Stimulated activated memory B cell treated with anti-CD40 and anti-IgM and Interleukin-4, amounts not matched to agents 10 μg/mL and 1 μg/mL and 100 μg/mL, for 72 hours (primary cell): Measurements from ENCODE around the gene STX8.

Source experiments
- ATAC-seq: fragments of 150-1000 bp; cut with Tn5 transposase; 2 replicates; pipeline ENCODE4 v1.10.0; 2021
- H3K27ac Mint-ChIP-seq: one replicate; pipeline ENCODE4 v1.8.0; 2022; ENCODE audit warnings: mild to moderate bottlenecking, mixed read lengths
- H3K27me3 Mint-ChIP-seq: one replicate; pipeline ENCODE4 v1.8.0; 2022; ENCODE audit warnings: mixed read lengths
- H3K36me3 Mint-ChIP-seq: one replicate; pipeline ENCODE4 v1.8.0; 2022; ENCODE audit warnings: mixed read lengths
- H3K4me1 Mint-ChIP-seq: one replicate; pipeline ENCODE4 v1.8.0; 2022; ENCODE audit warnings: mixed read lengths
- H3K4me3 Mint-ChIP-seq: one replicate; pipeline ENCODE4 v1.8.0; 2022; ENCODE audit warnings: mild to moderate bottlenecking, moderate library complexity, mixed read lengths
- H3K9me3 Mint-ChIP-seq: one replicate; pipeline ENCODE4 v1.8.0; 2022; ENCODE audit warnings: mixed read lengths

The STX8 gene

GRCh38 chr17:9242983-9243382 is 332.6 kb downstream of the STX8 start:
- Mint-ChIP-seq H3K36me3 (peaks cover 3% of the 10 kb centered on the region), H3K9me3 (no peaks in the 10 kb centered on the region)

GRCh38 chr17:9242497-9242881 is 333.1 kb downstream of the STX8 start:
- H3K27me3 Mint-ChIP-seq, result no peaks in the 10 kb centered on the region
- no peak overlapping the region for H3K4me3 Mint-ChIP-seq
- H3K27ac Mint-ChIP-seq, result no peak overlapping the region
- H3K36me3 Mint-ChIP-seq, result no peaks in the 10 kb centered on the region
- peaks cover 26% of the 10 kb centered on the region for H3K4me1 Mint-ChIP-seq
- H3K9me3 Mint-ChIP-seq, result no peaks in the 10 kb centered on the region
- ATAC-seq, result no peak

More at GRCh38 chr17:9242983-9243382, 332.6 kb downstream of the STX8 start:
- H3K4me3 Mint-ChIP-seq, result no peak overlapping the region
- peaks cover 23% of the 10 kb centered on the region for H3K4me1 Mint-ChIP-seq
- no peak for ATAC-seq
- no peaks in the 10 kb centered on the region for H3K27me3 Mint-ChIP-seq
- H3K27ac Mint-ChIP-seq, result no peak overlapping the region

DNA sequence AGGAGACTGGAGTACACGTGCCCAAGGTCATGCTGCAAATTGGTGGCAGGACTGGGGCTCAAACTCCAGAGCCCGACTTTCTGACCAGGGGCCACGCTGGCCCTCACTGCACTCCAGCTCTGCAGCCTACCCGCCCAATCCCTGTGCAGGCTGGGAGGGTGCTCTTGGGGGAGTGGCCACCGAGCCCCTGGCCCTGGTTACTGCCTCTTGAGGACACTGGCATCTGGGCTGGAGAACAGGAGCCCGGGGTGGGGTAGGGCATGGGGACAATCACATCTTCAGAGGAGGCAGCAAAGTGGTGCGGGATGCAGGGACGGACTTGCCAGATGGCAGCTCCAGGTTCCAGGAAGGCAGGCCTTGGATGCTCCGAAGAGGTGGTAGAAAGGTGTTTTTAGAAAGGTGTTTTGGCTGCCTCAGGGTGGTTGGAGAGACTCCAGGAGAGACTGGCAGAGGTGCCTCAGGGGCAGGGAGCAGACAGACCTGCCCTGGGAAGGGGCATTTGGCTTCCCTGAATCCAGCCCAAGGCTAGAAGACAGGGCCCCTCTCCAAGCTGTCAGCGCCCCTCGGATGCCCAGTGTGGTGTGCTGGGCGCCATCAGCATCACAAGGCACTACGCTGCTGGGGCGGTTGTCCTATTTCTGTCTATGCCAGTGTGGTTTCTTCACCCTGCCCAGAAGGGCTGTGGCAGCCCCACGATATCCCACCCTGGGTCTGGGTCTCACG is 333.7 kb downstream of the STX8 start:
- Mint-ChIP-seq H3K27me3 (no peaks in the 10 kb centered on the region), H3K36me3 (no peaks in the 10 kb centered on the region), H3K9me3 (no peaks in the 10 kb centered on the region), H3K4me1 (peaks cover 26% of the 10 kb centered on the region), H3K27ac (no peak overlapping the region), H3K4me3 (no peak overlapping the region)
- ATAC-seq, result no peak

GRCh38 chr17:9241371-9241712 is 334.3 kb downstream of the STX8 start:
- no peaks in the 10 kb centered on the region for H3K36me3 Mint-ChIP-seq
- peaks cover 26% of the 10 kb centered on the region for H3K4me1 Mint-ChIP-seq
- H3K4me3 Mint-ChIP-seq, result no peak overlapping the region
- no peaks in the 10 kb centered on the region for H3K27me3 Mint-ChIP-seq
- no peaks in the 10 kb centered on the region for H3K9me3 Mint-ChIP-seq
- ATAC-seq, result no peak
- no peak overlapping the region for H3K27ac Mint-ChIP-seq

DNA sequence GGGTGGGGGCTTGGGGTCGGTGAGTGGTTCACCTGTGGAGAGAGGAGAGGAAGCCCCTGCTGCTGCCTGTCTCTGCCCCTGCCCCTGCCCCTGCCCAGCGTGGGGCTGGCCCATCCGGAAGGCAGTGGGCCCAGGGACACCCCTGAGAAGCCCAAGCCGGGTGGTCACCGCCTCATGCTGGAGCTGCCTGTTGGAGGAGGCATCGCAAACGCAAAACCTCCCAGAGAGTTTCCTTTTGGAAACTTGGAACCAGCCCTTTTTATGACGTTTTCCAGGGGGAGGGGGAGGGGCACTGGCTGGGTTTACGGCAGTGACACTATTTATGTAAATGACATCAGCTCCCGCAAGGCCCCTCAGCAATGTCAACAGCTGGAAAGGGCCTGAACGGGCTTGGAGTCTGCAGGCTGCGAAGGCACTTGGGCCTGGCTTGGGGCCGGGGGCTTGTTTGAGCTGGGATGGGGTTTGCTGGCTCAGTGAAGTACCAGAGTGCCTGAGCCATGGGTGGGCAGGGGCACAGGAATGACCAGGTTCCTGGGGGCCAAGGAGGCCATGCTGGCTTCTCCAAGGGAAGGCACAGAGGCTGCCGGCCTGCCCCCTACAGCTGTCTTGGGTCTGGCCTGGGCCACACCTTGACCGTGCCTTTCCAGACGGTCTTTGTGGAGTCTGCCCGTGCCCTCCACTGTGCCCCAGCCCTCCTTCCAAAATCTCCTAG is 334.8 kb downstream of the STX8 start:
- no peaks in the 10 kb centered on the region for H3K27me3 Mint-ChIP-seq
- H3K27ac Mint-ChIP-seq, result peak overlapping the region; percentile 69
- H3K4me1 Mint-ChIP-seq, result peaks cover 26% of the 10 kb centered on the region
- H3K4me3 Mint-ChIP-seq, result peak overlapping the region; percentile 72
- no peak for ATAC-seq
- H3K36me3 Mint-ChIP-seq, result no peaks in the 10 kb centered on the region
- no peaks in the 10 kb centered on the region for H3K9me3 Mint-ChIP-seq

DNA sequence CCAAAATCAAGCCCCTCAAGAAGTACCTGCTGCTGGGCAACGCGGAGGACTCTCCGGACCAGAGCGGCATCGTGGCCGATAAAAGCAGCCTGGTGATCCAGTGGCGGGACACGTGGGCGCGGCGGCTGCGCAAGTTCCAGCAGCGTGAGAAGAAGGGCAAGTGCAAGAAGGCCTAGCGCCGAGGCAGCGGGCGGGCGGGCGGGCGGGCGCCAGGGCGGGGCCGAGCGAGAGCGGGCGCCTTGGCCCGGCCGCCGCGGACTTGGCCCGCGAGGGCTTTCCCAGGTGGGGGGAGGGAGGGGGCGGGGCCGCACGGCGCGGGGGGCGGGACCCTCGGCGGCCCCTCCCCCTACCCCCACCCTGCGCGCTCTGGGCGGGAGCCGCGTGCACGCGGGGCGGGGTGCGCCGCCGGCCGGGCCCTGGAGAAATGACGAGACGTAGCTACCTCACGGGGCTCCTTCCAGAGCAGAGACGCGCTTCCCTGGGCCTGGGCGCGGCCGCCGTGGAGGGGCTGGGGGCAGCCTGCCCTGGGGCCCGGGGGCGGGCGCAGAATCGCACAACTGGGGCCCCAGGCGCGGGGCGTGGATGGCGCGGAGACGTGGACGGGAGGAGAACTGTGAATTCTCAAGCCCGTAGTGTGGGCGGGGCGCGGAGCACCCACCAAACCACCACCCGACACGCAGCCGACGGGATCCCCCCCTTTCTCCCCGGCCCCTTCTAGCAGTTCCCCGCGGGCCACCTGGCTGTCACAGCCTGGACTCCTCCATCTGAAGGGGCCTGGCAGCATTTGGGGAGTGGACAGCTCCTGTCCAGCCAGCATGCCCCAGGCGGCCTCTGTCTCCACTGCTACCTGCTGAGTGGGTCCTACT is 335.6 kb downstream of the STX8 start:
- peak overlapping the region; percentile 69 for H3K27ac Mint-ChIP-seq
- peak; percentile 86 for ATAC-seq
- H3K9me3 Mint-ChIP-seq, result no peaks in the 10 kb centered on the region
- H3K4me1 Mint-ChIP-seq, result peaks cover 26% of the 10 kb centered on the region
- H3K27me3 Mint-ChIP-seq, result no peaks in the 10 kb centered on the region
- H3K36me3 Mint-ChIP-seq, result no peaks in the 10 kb centered on the region
- peak overlapping the region; percentile 78 for H3K4me3 Mint-ChIP-seq

DNA sequence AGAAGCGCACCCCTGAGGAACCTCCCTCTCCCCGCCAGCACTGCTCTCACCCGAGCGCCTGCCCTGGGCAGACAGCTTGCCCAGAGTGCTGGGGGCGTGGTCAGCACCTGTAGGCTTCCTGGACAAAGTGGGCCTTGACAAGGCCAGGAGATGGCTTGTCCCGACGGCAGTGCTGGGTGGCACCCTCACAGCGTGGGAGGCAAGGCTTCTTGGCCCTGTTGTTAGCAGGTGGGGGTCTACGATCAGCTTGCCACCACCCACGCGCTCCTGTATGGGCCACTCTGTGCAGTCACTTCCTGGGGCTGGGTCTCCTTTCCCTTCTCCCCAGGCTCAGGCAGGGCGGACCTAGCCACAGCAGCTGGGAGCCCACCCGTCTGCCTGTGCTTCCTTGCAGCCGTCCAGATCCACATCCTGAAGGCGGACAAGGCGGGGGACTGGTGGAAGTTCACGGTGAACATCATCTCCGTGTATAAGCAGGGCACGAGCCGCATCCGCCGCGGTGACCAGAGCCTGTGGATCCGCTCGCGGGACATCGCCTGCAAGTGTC is 336.3 kb downstream of the STX8 start:
- H3K4me3 Mint-ChIP-seq, result peak overlapping the region; percentile 78
- H3K27me3 Mint-ChIP-seq, result peaks cover 2% of the 10 kb centered on the region
- no peaks in the 10 kb centered on the region for H3K9me3 Mint-ChIP-seq
- no peak for ATAC-seq
- H3K36me3 Mint-ChIP-seq, result no peaks in the 10 kb centered on the region
- H3K27ac Mint-ChIP-seq, result peak overlapping the region; percentile 69
- peaks cover 26% of the 10 kb centered on the region for H3K4me1 Mint-ChIP-seq

GRCh38 chr17:9238340-9239245 is 337.0 kb downstream of the STX8 start:
- no peaks in the 10 kb centered on the region for H3K9me3 Mint-ChIP-seq
- H3K4me1 Mint-ChIP-seq, result peaks cover 26% of the 10 kb centered on the region
- peaks cover 10% of the 10 kb centered on the region for H3K27me3 Mint-ChIP-seq
- H3K4me3 Mint-ChIP-seq, result peak overlapping the region; percentile 78
- no peak for ATAC-seq
- H3K36me3 Mint-ChIP-seq, result no peaks in the 10 kb centered on the region
- H3K27ac Mint-ChIP-seq, result peak overlapping the region; percentile 69

DNA sequence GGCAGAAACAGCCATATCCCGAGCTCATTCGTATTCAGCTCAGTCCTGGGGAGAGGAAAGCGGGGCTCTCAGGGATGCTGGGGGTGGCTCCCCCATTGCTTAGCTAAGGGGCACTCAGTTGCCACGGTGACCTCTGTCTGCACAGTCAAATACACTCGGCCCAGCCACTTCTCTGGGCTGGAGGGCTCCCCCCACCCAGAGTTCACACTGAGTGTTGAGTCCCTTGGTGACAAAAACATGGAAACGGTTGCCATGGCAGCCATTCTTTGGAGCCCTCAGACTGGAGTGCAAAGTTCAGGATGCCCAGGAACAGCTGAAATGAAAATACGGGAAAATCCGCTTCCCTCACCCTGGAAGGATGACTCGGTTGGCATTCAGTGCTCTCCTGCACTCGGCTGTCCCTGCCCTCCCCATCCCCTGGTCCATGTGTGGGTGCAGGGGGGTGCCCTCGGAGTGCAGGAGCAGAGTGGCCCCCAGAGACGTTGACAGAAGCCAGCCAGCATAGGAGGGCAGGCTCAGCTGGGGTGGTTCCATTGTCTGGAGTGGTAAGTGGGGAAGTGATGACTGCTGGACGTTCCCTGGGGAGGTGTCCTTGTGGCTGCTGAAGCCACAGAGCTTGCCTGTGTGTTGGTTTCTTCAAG is 337.8 kb downstream of the STX8 start:
- Mint-ChIP-seq H3K4me1 (peaks cover 26% of the 10 kb centered on the region), H3K4me3 (no peak overlapping the region), H3K27ac (no peak overlapping the region), H3K27me3 (peaks cover 16% of the 10 kb centered on the region), H3K36me3 (no peaks in the 10 kb centered on the region), H3K9me3 (no peaks in the 10 kb centered on the region)
- ATAC-seq, result no peak

DNA sequence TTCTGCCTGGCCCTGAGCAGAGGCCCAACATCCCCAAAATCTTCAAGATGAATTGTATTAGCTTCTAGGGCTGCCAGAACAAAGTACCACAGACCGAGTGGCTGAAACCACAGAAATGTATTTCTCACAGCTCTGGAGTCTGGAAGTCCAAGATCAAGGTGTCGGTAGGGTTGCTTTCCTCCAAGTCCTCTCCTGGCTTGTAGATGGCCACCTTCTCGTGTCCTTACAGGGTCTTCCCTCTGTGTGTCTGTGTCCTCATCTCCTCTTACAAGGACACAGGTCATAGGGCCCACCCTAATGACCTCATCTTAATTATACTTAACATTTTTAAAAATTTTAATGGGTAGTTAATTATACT is 338.6 kb downstream of the STX8 start:
- Mint-ChIP-seq H3K27me3 (peaks cover 16% of the 10 kb centered on the region), H3K36me3 (no peaks in the 10 kb centered on the region), H3K27ac (no peak overlapping the region)

GRCh38 chr17:9236286-9237052 is 339.2 kb downstream of the STX8 start:
- H3K27ac Mint-ChIP-seq, result no peak overlapping the region
- H3K27me3 Mint-ChIP-seq, result peaks cover 16% of the 10 kb centered on the region
- peaks cover 26% of the 10 kb centered on the region for H3K4me1 Mint-ChIP-seq
- H3K4me3 Mint-ChIP-seq, result no peak overlapping the region
- no peaks in the 10 kb centered on the region for H3K36me3 Mint-ChIP-seq
- no peaks in the 10 kb centered on the region for H3K9me3 Mint-ChIP-seq
- ATAC-seq, result no peak

More for the DNA sequence above, 338.6 kb downstream of the STX8 start:
- Mint-ChIP-seq H3K4me1 (peaks cover 26% of the 10 kb centered on the region), H3K4me3 (no peak overlapping the region), H3K9me3 (no peaks in the 10 kb centered on the region)
- no peak for ATAC-seq

DNA sequence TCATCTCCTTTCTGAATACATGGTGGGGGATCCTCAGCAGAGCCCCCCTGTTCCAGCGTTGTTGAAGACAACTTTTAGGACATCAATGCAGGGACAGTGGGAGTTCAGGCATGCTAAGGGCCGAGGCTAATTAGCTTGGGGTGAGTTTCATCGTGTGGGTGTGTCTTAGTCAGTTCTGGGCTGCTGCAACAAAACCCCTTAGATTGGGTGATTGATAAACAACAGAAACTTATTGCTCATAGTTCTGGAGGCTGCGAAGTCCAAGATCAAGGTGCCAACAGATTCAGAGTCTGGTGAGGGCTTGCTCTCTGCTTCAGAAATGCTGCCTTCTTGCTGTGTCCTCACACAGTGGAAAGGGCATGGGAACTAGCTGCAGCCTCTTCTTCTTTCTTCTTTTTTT is 340.3 kb downstream of the STX8 start:
- ATAC-seq, result no peak
- Mint-ChIP-seq H3K4me1 (peaks cover 23% of the 10 kb centered on the region), H3K9me3 (no peaks in the 10 kb centered on the region), H3K27me3 (peaks cover 16% of the 10 kb centered on the region), H3K36me3 (no peaks in the 10 kb centered on the region), H3K4me3 (no peak overlapping the region), H3K27ac (no peak overlapping the region)

GRCh38 chr17:9234389-9234945 is 341.2 kb downstream of the STX8 start:
- no peak overlapping the region for H3K27ac Mint-ChIP-seq
- peaks cover 16% of the 10 kb centered on the region for H3K27me3 Mint-ChIP-seq
- H3K4me1 Mint-ChIP-seq, result peaks cover 18% of the 10 kb centered on the region
- H3K4me3 Mint-ChIP-seq, result no peak overlapping the region
- ATAC-seq, result no peak
- no peaks in the 10 kb centered on the region for H3K9me3 Mint-ChIP-seq
- H3K36me3 Mint-ChIP-seq, result no peaks in the 10 kb centered on the region
